HG02840 (cell line): ENCODE data around the gene ERCC1.

Source experiments
- ATAC-seq: cut with Tn5 transposase; IDR thresholded peaks from one replicate; pipeline ENCODE4 v1.9.1; 2021; ENCODE audit warnings: mild to moderate bottlenecking, moderate library complexity, moderate number of reproducible peaks; ENCODE audit not compliant: unreplicated experiment, low FRiP score

Gene ERCC1

DNA sequence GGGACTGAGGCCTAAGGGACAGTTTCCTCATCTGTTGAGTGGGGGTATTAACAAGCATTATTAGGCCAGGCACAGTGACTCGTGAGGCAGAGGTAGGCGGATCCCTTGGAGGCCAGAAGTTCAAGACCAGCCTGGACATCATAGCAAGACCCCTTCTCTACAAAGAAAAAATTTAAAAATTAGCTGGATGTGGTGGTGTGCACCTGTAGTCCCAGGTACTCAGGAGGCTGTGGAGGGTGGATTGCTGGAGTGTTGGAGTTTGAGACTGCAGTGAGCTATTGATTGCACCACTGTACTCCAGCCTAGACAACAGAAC, 32.7 kb upstream of the ERCC1 start:
- ATAC-seq: no peak

GRCh38 chr19:45455707-45456499, 32.2 kb upstream of the ERCC1 start:
- no peak for ATAC-seq

GRCh38 chr19:45451850-45452387, 28.2 kb upstream of the ERCC1 start:
- ATAC-seq: no peak

DNA sequence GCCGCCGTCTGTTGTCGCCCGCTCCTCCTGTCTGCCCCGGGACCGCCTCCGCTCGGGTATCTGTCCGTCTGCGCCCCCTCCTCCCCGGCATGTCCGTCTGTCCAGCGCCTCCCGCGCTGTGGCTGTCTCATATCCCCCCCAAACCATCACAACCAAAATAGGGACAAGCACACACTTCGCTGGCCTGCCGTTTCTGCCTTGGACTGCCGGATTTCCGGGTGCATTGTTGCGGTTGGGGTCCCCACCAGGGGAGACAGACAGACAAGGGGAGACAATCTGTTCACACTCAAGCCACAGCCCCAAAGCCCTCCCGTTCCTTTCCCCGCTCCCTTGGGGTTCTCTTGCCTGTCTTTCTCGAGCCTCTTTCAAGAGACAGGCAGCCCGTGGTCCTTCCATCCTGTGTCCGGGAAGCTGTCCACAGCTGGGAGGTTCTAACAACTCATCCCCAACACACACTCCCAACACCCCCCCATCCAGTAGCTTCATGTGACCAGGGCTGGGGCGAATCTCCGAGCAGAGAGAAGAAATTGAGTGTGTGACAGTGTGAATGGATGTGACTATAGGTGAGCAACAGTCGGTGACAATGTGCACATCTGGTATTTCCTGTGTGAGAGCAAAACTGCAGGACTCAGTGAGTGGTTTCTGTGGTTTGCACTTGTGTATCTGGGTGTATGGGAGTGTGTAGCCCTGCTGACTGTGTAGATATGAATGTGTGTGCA, 27.6 kb upstream of the ERCC1 start:
- ATAC-seq: no peak

GRCh38 chr19:45450012-45450333, 26.3 kb upstream of the ERCC1 start:
- no peak for ATAC-seq

- ATAC-seq: no peak
Measured at GRCh38 chr19:45448887-45449299, 25.2 kb upstream of the ERCC1 start.

- ATAC-seq: no peak
Measured at GRCh38 chr19:45448425-45448756, 24.7 kb upstream of the ERCC1 start.

DNA sequence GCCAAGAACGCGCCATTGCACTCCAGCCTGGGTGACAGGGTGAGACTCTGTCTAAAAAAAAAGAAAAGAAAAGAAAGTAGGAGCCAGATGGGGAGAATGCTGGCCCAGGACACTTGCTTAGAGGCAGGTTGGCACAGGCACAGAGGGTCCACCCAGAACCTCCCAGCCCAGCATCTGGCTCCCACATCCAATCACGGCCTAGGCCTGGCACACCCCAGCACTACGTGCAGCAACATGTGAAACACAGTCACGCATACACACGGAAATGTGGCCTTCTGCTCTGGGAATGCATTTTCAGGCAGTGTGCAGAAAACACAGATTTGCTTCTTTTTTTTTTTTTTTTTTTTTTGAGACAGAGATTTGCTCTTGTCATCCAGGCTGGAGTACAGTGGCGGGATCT, 23.2 kb upstream of the ERCC1 start:
- ATAC-seq: no peak

DNA sequence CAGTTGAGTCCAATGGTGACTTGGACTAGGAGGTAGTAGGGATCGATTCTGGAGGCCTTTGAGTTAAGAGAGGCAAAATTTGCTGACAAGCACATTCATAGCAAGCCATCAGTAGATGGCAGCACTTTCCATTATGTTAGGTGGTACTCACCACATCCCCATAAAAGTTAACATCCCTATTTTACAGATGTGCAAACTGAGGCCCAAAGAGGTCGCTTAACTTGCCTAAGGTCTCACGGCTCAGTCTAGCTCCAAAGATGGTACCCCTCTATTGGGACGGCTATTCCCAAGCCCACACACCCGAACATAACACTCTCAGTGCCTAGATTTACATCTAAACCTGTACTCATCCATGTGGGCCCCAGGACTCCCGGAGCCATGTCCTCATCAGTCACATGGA, 22.6 kb upstream of the ERCC1 start:
- ATAC-seq: no peak

DNA sequence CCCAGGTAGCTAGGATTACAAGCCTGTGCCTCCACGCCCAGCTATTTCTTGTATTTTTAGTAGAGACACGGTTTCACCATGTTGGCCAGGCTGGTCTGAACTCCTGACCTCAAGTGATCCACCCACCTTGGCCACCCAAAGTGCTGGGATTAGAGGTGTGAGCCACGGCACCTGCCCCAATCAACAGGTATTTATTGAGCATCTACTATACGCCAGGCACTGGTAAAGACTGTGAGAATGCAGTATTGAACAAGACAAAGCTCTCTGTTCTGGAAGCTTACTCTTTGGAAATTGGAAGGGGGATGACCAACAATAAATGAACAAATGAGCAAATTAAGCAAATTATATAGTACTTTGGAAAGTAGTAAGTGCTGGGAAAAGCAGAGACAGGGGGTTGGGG, 21.4 kb upstream of the ERCC1 start:
- no peak for ATAC-seq

GRCh38 chr19:45444318-45445041, 20.8 kb upstream of the ERCC1 start:
- no peak for ATAC-seq

DNA sequence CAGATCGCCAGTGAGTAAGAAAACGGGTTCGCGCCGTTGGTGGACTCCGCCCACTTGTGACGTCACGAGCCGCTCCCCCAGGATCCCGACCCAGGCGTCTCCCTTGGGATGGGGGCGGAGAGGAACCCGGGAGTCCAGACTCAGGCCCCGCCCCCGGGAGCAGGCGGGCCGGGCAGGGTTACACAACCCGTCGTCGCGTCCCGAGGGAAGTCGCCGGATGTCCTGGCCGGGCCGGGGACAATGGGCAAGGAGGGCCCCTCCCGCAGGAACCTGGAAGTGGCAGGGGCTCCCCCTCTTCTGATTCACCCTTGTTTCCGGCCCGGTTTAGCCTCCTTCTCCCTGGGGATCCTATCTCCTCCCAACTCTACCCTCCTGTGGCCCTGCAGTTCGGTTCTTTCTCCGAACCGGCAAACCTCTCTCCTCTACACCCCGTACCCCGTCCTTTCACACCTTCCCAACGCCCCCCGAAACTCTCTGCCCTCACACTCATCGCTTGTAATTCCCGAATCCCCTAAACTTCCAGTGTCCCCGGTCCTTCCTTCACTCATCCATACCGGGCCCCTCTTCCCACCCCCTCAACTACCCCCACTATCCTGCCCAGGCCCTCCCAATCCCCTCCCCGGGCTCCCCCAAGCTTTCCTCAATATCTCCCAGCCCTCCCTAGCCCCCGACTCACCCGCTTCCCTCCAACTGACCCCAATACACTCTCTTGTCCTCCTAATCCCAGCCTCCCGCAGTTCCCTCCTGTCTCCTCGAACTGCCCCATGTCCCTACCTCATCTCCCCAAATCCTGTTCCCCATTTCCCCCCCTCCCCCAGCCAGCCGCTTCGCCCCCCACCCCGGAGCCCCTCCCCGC, 20.0 kb upstream of the ERCC1 start:
- no peak for ATAC-seq

DNA sequence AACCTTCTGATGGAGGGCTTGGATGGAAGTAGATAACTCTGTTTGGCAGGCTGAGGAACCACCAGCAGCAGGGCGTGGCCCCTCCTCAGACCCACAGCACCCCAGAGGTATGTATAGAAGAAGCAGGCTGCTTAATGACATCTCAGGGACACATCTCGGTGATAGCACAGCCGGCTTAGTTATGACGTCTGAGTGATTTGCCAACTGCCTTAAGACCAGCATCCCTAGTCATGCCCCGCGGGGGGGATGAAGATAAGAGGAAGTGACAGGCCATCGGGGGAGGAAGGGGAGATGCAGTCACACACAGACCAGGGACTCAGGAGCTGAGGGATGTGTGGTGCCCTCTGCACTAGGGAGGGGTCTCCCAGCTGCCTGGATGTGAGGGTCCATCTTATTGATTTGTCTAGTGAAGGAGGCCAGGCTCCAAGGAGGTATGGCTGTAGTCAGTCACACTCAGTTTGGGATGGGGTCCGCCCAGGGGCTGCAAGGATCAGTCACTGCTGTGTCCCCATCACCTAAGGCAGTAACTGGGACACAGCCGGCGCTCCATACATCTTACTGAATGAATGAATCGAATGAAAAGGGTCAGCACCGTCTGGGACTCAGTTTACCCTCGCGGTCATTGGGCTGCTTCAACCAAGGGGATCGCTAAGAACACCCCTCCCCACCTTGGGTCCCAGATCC, 19.2 kb upstream of the ERCC1 start:
- no peak for ATAC-seq

DNA sequence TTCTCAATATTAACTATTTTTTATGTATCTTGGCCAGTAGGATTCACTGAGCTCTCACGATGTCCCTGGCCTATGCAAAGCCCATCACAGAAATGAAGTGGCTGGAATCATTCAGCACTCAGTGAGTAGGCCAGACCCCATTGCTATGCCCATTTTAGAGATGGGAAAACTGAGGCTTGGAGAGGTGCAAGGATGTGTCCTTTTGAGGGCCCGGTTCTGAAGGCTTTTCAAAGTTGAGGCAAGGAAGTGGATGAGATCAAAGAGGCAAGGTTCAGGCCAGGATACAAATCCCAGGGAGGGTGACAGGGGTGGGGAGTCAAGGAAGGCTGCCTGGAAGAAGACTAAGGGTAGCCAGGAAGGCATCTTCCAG, 18.7 kb upstream of the ERCC1 start:
- ATAC-seq: no peak

DNA sequence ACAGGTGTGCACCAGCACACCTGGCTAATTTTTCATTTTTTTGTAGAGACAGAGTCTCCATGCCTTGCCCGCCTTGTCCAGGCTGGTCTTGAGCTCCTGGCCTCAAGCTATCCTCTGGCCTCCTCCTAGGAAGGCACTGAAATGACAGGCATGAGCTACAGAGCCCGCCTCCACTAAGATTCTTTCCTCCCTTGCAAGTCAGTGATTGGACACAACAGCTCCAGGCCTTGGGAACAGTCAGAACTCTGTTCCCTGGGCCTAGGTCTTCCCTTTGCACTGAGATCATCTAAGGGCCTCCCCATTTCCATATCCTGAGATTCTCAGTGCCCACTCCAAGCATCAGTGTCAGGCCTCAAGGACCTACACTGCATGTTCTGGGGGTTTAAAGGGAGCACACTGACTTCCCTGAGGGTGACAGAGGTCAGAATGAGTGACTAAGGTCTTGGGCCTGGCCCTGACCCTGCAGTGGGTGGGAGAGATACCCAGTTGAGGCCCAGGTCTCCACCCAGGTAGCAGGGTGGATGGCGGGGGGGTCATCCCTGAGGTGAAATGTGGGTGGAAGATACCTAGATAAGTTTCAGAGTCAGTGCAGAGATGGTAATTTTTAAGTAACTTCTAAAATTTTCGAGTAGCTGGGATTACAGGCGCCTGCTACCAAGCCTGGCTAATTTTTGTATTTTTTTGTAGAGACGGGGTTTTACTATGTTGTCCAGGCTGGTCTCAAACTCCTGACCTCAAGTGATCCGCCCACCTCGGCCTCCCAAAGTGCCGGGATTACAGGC, 17.3 kb upstream of the ERCC1 start:
- no peak for ATAC-seq

GRCh38 chr19:45440259-45440638, 16.5 kb upstream of the ERCC1 start:
- ATAC-seq: no peak

- ATAC-seq: peak; percentile 62
Measured at GRCh38 chr19:45439569-45440258, 16.0 kb upstream of the ERCC1 start.

DNA sequence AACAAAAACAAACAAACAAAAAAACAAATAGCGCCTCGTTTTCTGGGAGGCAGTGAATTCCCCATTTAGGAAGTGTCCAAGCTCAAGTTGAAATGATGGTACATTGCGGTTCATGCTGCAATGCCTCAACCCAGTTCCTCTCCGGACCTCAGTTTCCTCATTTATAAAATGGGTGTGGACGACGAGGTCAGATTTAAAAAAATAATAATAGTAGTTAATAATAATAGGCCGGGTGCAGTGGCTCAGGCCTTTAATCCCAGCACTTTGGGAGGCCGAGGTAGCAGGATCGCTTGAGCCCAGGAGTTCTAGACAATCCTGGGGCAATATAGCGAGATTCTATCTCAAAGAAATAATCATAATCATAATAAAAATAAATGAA, 15.5 kb upstream of the ERCC1 start:
- ATAC-seq: no peak

DNA sequence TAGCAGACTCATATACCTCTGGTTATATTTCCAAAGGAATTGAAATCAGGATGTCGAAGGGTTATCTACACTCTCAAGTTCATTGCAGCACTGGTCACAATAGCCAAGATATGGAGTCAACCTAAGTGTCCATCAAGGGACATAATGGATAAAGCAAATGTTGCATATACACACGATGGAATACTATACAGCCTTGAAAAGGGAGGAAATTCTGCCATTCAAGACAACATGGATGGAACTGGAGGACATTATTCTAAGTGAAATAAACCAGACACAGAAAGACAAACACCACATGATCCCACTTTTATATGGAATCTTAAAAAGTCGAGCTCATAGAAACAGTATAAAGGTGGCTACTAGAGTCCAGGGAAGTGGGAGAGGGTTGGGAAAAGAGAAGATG, 13.6 kb upstream of the ERCC1 start:
- ATAC-seq: no peak
